K562 (cell line): ENCODE results near the gene RNF121. TPM values are rescaled to one million over a fixed set of nuclear protein-coding genes. Genes with fewer than 3 reads are reported as not detected.

ENCODE experiments used
- ATAC-seq: fragments of 200-7000 bp; cut with Tn5 transposase; 3 replicates; pipeline ENCODE4 v1.9.1; 2020; ENCODE audit warnings: moderate library complexity
- BruUV-seq: library from RNA; stranded (reverse); fragments of 400-500 nt; replicated peaks from 2 replicates; lab custom pipeline; 2021; lab: Mats Ljungman, UMichigan
- CTCF ChIA-PET: fragments of 300-600 bp; formaldehyde crosslinking; extraction: SDS; loops from one replicate; lab custom pipeline; 2021; ENCODE audit warnings: low intra/inter-chr PET ratio; lab: Yijun Ruan, JAX
- POLR2A ChIA-PET: fragments of 300-600, 350-650 bp; sonication (Branson Sonifier 250); formaldehyde crosslinking; extraction: SDS; loops from one replicate; lab custom pipeline; 2021; ENCODE audit warnings: antibody characterized with exemption, inconsistent platforms; lab: Yijun Ruan, JAX
- DNase-seq, 4 experiments: peaks; one replicate each; pipeline versions ENCODE4 v3.0.0 to v3.0.0-alpha.2; 2011 to 2018; ENCODE audit warnings: low spot score in 3 of 4, mixed read lengths in 3 of 4; ENCODE audit errors: extremely low read depth in 1 of 4
- FAIRE-seq: peaks from 2 replicates; lab custom pipeline; 2011; peaks lifted over from hg19 to GRCh38; lab: Jason Lieb, UNC
- H2AFZ ChIP-seq: 2 replicates; pipeline ENCODE4 v1.6.0; 2011; ENCODE audit warnings: low read depth, low read length, control low read depth, inconsistent platforms
- H3K27ac ChIP-seq: fragments of 200-600 bp; 3 replicates; pipeline ENCODE4 v1.8.0; 2011; ENCODE audit warnings: low read depth, mild to moderate bottlenecking, control low read depth, inconsistent platforms, low read length, moderate library complexity, mixed read lengths; ENCODE audit errors: extremely low read depth
- H3K27me3 ChIP-seq, 2 experiments: fragments of 300-600 bp in 1 of 2; 2 replicates in 1 of 2; 3 replicates in 1 of 2; pipeline versions ENCODE4 v1.6.0 to v1.8.0; 2011; ENCODE audit warnings: inconsistent platforms in 2 of 2, low read length in 2 of 2, mild to moderate bottlenecking in 1 of 2, mixed read lengths in 1 of 2, moderate library complexity in 1 of 2; ENCODE audit not compliant: control insufficient read depth in 2 of 2, insufficient read depth in 2 of 2
- H3K36me3 ChIP-seq: fragments of 300-600 bp; 3 replicates; pipeline ENCODE4 v1.8.0; 2011; ENCODE audit warnings: mild to moderate bottlenecking, low read length, inconsistent platforms; ENCODE audit not compliant: control insufficient read depth, insufficient read depth
- H3K4me1 ChIP-seq, 2 experiments: fragments of 200-600 bp in 1 of 2; replicated peaks in 1 of 2; 2 replicates in 1 of 2; 3 replicates in 1 of 2; pipeline versions ENCODE4 v1.5.1 to v1.8.0; 2011; ENCODE audit warnings: inconsistent platforms in 2 of 2, low read length in 2 of 2, mild to moderate bottlenecking in 1 of 2, mixed read lengths in 1 of 2, moderate library complexity in 1 of 2; ENCODE audit not compliant: control insufficient read depth in 2 of 2, insufficient read depth in 2 of 2
- H3K4me2 ChIP-seq: 2 replicates; pipeline ENCODE4 v1.6.1; 2011; ENCODE audit warnings: low read length, control low read depth, inconsistent platforms, mixed read lengths; ENCODE audit not compliant: insufficient read depth
- H3K4me3 ChIP-seq: fragments of 200-600 bp; sonication (generic), shearing (Covaris generic); 2 replicates; pipeline ENCODE4 v1.5.1; 2016; ENCODE audit warnings: control low read depth, inconsistent platforms
- H3K79me2 ChIP-seq: fragments of 200-600 bp; 3 replicates; pipeline ENCODE4 v1.8.0; 2011; ENCODE audit warnings: low read length, inconsistent platforms; ENCODE audit not compliant: control insufficient read depth, insufficient read depth
- H3K9ac ChIP-seq, 2 experiments: 2 replicates each; pipeline versions ENCODE4 v1.6.0 to v1.6.1; 2011; ENCODE audit warnings: low read depth in 2 of 2, low read length in 2 of 2, control low read depth in 1 of 2, inconsistent platforms in 1 of 2, mild to moderate bottlenecking in 1 of 2, mixed read lengths in 1 of 2; ENCODE audit not compliant: insufficient read depth in 1 of 2
- H3K9me1 ChIP-seq: one replicate; pipeline ENCODE4 v1.6.0; 2011; ENCODE audit warnings: inconsistent platforms, mild to moderate bottlenecking, low read length, moderate library complexity; ENCODE audit not compliant: control insufficient read depth, insufficient read depth
- H3K9me3 ChIP-seq: replicated peaks from 2 replicates; pipeline ENCODE4 v1.5.1; 2011; ENCODE audit warnings: low read depth, low read length, inconsistent platforms; ENCODE audit not compliant: control insufficient read depth, insufficient read depth
- H4K20me1 ChIP-seq: replicated peaks from 2 replicates; pipeline ENCODE4 v1.6.1; 2011; ENCODE audit warnings: low read length, inconsistent platforms, mixed read lengths; ENCODE audit not compliant: control insufficient read depth, insufficient read depth
- STAG1 ChIP-seq: sonication (generic); formaldehyde crosslinking; IDR thresholded peaks from 2 replicates; pipeline ENCODE4 v1.5.0; 2020; ENCODE audit warnings: missing genetic modification reagents, borderline replicate concordance
- ZNF134 ChIP-seq: fragments of 250-450 bp; sonication (Bioruptor Pico); conservative IDR thresholded peaks from 2 replicates; pipeline ENCODE4 v1.4.0; 2020
- WGBS: fragments of 100-300 bp; shearing (Covaris generic); methylation state at CpG from one replicate; pipeline ENCODE4 v1.1.6; 2016; ENCODE audit warnings: low coverage, mixed read lengths; ENCODE audit not compliant: insufficient coverage; ENCODE audit errors: missing lambda C conversion rate; 5-methylcytosine and 5-hydroxymethylcytosine counted together
- in situ Hi-C: fragments of 300-500 bp; cut with MboI; formaldehyde crosslinking; loops from 4 replicates; pipeline ENCODE4 v1.15.0; 2018; ENCODE audit warnings: inconsistent platforms, mixed read lengths
- intact Hi-C: fragments of 100-400 bp; cut with micrococcal nuclease; formaldehyde crosslinking; loops from 2 replicates; pipeline ENCODE4 v1.14.2; 2022
- polyA plus RNA-seq, 8 experiments: library from polyadenylated mRNA; depleted of rRNA in 4 of 8; stranded (reverse) in 5 of 8; unstranded in 3 of 8; fragments of >200 nt; fragmentation: Nextera tagmentation in 2 of 8; fragmentation: Illumina TruSeq in 1 of 8; extraction: Ambion mirVana in 2 of 8; extraction: Trizol in 1 of 8; gene quantifications; 2 replicates each; pipeline versions ENCODE4 v1.2.1 to v1.2.3, GENCODE V29; 2011 to 2014; ENCODE audit warnings: inconsistent platforms in 1 of 8, missing spikeins in 1 of 8
- total RNA-seq, 7 experiments: library from RNA; depleted of rRNA in 6 of 7; stranded (reverse); fragments of >200 nt in 6 of 7; fragmentation: Illumina TruSeq in 2 of 7; extraction: Trizol in 2 of 7; gene quantifications; 2 replicates each; pipeline versions ENCODE4 v1.2.1 to v1.2.3, GENCODE V29; 2011 to 2021; ENCODE audit warnings: low replicate concordance in 1 of 7
- TF ChIP-seq, protein P1 (sequence below): sonication (generic); formaldehyde crosslinking; IDR thresholded peaks from 2 replicates; pipeline ENCODE4 v1.8.1; 2023; ENCODE audit warnings: mild to moderate bottlenecking, missing genetic modification reagents
- TF ChIP-seq, protein P2 (sequence below): fragments of 450-650 bp; IDR thresholded peaks from 2 replicates; pipeline ENCODE4 v1.6.1; 2018; ENCODE audit not compliant: partially characterized antibody
- TF ChIP-seq, protein P3 (sequence below): fragments of 250-450 bp; sonication (Bioruptor Pico); IDR thresholded peaks from 2 replicates; pipeline ENCODE4 v1.6.1; 2021; ENCODE audit warnings: mild to moderate bottlenecking
- TF ChIP-seq, protein P4 (sequence below): fragments of 450-650 bp; formaldehyde crosslinking; IDR thresholded peaks from 2 replicates; pipeline ENCODE4 v1.4.0; 2020; ENCODE audit warnings: mild to moderate bottlenecking
- TF ChIP-seq, protein P5 (sequence below), 3 experiments: IDR thresholded peaks in 2 of 3; conservative IDR thresholded peaks in 1 of 3; 2 replicates each; pipeline ENCODE4 v1.5.1; 2011 to 2012; ENCODE audit warnings: low read length in 3 of 3, mild to moderate bottlenecking in 3 of 3, control low read depth in 2 of 3, improper control_type of control experiment in 1 of 3, inconsistent platforms in 1 of 3, low read depth in 1 of 3, mixed read lengths in 1 of 3, moderate library complexity in 1 of 3; ENCODE audit not compliant: insufficient read depth in 2 of 3
- TF ChIP-seq, protein P6 (sequence below): fragments of 450-650 bp; formaldehyde crosslinking; IDR thresholded peaks from 2 replicates; pipeline ENCODE4 v1.4.0; 2020; ENCODE audit warnings: mild to moderate bottlenecking, mixed read lengths

Gene RNF121
- total and polyA plus RNA-seq, 9 of the 15 experiments (the other 6 are each of a cell fraction or from before 2014, with no cell fraction given), result 8.0 to 63.4 (median 20.5) TPM

DNA sequence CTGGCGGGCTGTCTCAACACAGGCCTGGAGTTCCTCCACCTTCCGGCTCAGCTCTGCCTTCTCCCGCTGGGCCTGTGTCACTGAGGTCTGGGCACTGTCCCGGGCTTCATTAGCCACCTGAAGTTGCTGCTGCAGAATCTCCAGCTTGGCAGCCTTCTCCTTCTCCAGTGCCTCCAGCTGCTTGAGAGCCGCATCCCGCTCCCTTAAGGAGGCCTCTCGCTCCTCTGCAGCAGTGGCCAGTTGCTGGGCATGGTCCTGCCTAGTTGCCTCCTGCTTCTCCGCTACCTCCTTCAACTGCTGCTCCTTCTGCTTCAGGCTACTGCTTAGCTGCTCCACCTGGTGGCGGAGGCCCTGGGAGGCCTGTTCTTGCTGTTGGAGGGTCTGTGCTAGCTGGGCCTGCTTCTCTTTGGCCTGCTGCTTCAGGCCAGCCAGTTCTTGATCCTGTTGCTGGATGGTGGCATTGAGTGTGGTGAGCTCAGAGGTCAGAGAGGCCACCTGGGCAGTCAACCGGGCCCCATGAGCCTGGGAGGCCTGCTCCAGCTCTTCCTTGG lies 86.7 kb downstream of the RNF121 start:
- ATAC-seq (peak; percentile 66), DNase-seq (peak in 1 of 4 experiments; percentile 44), FAIRE-seq (no peak)
- intact Hi-C loops, result no loop called here
- Histone ChIP-seq H3K27ac (no peak overlapping the region), H3K9ac (no peak overlapping the region; a peak in 1 of 4 replicates), H3K9me1 (no peaks in the 10 kb centered on the region), H3K9me3 (no peaks in the 10 kb centered on the region), H2AFZ (no peak overlapping the region), H3K36me3 (peaks cover 99% of the 10 kb centered on the region), H3K4me2 (no peak overlapping the region), H3K4me3 (no peak overlapping the region), H3K79me2 (no peaks in the 10 kb centered on the region), H3K4me1 (peaks cover 0 to 7% of the 10 kb centered on the region in 2 experiments; a peak in 1 of 5 replicates), H3K27me3 (no peaks in the 10 kb centered on the region), H4K20me1 (peaks cover 5% of the 10 kb centered on the region; the same call in 1 of the 2 replicates)
- POLR2A ChIA-PET, result interaction anchor here (0.6 to 2.2 kb wide), 10 partner anchors 8 to 80 kb away, joined by 3 to 10 read pairs (median 4); partner anchors contain the start of gene IL18BP
- WGBS, result 93% methylated on average over 9 of the region's 10 CpGs
- BruUV-seq, result no TSS peak
- in situ Hi-C loops, result no loop called here
- CTCF ChIA-PET, result interaction anchor here (0.8 to 1.3 kb wide), 2 partner anchors 38 to 215 kb away, joined by 4 to 6 read pairs; no protein-coding TSS in a partner anchor
- TF ChIP-seq, protein P1, sequence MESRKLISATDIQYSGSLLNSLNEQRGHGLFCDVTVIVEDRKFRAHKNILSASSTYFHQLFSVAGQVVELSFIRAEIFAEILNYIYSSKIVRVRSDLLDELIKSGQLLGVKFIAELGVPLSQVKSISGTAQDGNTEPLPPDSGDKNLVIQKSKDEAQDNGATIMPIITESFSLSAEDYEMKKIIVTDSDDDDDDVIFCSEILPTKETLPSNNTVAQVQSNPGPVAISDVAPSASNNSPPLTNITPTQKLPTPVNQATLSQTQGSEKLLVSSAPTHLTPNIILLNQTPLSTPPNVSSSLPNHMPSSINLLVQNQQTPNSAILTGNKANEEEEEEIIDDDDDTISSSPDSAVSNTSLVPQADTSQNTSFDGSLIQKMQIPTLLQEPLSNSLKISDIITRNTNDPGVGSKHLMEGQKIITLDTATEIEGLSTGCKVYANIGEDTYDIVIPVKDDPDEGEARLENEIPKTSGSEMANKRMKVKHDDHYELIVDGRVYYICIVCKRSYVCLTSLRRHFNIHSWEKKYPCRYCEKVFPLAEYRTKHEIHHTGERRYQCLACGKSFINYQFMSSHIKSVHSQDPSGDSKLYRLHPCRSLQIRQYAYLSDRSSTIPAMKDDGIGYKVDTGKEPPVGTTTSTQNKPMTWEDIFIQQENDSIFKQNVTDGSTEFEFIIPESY (CRISPR knock-in tag), result peak; percentile 68; the same call in 1 of the 2 replicates
- TF ChIP-seq, protein P2, sequence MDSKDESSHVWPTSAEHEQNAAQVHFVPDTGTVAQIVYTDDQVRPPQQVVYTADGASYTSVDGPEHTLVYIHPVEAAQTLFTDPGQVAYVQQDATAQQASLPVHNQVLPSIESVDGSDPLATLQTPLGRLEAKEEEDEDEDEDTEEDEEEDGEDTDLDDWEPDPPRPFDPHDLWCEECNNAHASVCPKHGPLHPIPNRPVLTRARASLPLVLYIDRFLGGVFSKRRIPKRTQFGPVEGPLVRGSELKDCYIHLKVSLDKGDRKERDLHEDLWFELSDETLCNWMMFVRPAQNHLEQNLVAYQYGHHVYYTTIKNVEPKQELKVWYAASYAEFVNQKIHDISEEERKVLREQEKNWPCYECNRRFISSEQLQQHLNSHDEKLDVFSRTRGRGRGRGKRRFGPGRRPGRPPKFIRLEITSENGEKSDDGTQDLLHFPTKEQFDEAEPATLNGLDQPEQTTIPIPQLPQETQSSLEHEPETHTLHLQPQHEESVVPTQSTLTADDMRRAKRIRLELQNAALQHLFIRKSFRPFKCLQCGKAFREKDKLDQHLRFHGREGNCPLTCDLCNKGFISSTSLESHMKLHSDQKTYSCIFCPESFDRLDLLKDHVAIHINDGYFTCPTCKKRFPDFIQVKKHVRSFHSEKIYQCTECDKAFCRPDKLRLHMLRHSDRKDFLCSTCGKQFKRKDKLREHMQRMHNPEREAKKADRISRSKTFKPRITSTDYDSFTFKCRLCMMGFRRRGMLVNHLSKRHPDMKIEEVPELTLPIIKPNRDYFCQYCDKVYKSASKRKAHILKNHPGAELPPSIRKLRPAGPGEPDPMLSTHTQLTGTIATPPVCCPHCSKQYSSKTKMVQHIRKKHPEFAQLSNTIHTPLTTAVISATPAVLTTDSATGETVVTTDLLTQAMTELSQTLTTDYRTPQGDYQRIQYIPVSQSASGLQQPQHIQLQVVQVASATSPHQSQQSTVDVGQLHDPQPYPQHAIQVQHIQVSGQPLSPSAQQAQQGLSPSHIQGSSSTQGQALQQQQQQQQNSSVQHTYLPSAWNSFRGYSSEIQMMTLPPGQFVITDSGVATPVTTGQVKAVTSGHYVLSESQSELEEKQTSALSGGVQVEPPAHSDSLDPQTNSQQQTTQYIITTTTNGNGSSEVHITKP, result no peak
- TF ChIP-seq, protein P3, sequence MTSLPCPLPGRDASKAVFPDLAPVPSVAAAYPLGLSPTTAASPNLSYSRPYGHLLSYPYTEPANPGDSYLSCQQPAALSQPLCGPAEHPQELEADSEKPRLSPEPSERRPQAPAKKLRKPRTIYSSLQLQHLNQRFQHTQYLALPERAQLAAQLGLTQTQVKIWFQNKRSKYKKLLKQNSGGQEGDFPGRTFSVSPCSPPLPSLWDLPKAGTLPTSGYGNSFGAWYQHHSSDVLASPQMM (CRISPR knock-in tag), result no peak
- TF ChIP-seq, protein P4, sequence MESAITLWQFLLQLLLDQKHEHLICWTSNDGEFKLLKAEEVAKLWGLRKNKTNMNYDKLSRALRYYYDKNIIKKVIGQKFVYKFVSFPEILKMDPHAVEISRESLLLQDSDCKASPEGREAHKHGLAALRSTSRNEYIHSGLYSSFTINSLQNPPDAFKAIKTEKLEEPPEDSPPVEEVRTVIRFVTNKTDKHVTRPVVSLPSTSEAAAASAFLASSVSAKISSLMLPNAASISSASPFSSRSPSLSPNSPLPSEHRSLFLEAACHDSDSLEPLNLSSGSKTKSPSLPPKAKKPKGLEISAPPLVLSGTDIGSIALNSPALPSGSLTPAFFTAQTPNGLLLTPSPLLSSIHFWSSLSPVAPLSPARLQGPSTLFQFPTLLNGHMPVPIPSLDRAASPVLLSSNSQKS (CRISPR knock-in tag), result no peak
- TF ChIP-seq ZNF134 (CRISPR knock-in tag) (peak; percentile 81), STAG1 (CRISPR knock-in tag) (peak; percentile 32; the same call in 1 of the 2 replicates)
- TF ChIP-seq, protein P5, sequence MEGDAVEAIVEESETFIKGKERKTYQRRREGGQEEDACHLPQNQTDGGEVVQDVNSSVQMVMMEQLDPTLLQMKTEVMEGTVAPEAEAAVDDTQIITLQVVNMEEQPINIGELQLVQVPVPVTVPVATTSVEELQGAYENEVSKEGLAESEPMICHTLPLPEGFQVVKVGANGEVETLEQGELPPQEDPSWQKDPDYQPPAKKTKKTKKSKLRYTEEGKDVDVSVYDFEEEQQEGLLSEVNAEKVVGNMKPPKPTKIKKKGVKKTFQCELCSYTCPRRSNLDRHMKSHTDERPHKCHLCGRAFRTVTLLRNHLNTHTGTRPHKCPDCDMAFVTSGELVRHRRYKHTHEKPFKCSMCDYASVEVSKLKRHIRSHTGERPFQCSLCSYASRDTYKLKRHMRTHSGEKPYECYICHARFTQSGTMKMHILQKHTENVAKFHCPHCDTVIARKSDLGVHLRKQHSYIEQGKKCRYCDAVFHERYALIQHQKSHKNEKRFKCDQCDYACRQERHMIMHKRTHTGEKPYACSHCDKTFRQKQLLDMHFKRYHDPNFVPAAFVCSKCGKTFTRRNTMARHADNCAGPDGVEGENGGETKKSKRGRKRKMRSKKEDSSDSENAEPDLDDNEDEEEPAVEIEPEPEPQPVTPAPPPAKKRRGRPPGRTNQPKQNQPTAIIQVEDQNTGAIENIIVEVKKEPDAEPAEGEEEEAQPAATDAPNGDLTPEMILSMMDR (IDR thresholded peaks at IDR 0.05 in 2 of 3, conservative IDR thresholded peaks at IDR 0.05 in 1 of 3; ENCODE audit: insufficient read depth in 2 of 3, low read depth in 1 of 3, low read length in 3 of 3), result peak; percentile 58 to 64 (median 61); a peak in 5 of 6 replicates
- TF ChIP-seq, protein P6, sequence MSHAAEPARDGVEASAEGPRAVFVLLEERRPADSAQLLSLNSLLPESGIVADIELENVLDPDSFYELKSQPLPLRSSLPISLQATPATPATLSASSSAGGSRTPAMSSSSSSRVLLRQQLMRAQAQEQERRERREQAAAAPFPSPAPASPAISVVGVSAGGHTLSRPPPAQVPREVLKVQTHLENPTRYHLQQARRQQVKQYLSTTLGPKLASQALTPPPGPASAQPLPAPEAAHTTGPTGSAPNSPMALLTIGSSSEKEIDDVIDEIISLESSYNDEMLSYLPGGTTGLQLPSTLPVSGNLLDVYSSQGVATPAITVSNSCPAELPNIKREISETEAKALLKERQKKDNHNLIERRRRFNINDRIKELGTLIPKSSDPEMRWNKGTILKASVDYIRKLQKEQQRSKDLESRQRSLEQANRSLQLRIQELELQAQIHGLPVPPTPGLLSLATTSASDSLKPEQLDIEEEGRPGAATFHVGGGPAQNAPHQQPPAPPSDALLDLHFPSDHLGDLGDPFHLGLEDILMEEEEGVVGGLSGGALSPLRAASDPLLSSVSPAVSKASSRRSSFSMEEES (CRISPR knock-in tag), result no peak
